Measurements from ENCODE around the gene PLCB4.

Gene PLCB4

DNA sequence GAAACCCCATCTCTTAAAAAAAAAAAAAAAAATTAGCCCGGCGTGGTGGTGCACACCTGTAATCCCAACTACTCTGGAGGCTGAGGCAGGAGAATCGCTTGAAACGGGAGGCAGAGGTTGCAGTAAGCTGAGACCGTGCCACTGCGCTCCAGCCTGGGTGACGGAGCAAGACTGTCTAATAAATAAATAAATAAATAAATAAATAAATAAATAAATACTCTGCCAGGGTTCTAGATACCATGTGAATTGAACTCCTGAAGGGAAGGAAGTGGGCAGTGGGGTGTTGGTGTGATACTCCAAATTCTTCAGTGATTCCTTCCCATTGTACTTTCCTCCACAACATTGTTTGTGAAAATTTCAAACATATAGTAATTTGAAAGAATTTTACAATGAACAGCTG lies 100.5 kb downstream of the PLCB4 start:
- no peak for TF ChIP-seq CTCF (IDR thresholded peaks at IDR 0.05; ENCODE audit: insufficient read depth, low read depth, low read length, missing control alignments)
- DNase-seq (ENCODE audit: low read depth), result no peak
- H3K4me3 ChIP-seq (ENCODE audit: low read depth, low read length), result no peak overlapping the region

- DNase-seq (ENCODE audit: low read depth), result no peak
- no peak for TF ChIP-seq CTCF (IDR thresholded peaks at IDR 0.05; ENCODE audit: insufficient read depth, low read depth, low read length, missing control alignments)
- H3K4me3 ChIP-seq (ENCODE audit: low read depth, low read length), result no peak overlapping the region
Measured at GRCh38 chr20:9172851-9173250, 104.0 kb downstream of the PLCB4 start.

DNA sequence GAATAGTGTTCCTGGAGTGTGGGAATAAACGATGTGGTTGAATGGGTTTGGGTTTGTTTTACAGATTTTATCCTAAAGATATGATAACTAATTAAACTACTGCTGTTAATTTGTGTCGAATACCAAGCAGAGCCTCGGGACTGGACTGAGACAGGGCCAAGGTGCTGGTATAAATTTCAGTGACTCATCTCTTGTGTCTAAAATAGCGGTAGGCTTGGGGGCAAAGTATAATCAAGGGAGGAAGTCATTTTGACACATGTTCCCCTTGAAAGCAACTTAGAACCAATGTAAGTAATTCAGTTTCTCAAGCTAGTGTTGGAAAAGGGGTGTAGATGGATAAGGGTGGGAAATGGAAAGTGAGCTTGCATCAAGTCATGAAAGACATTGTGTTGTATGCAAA lies 108.4 kb downstream of the PLCB4 start:
- H3K4me3 ChIP-seq (ENCODE audit: low read depth, low read length), result no peak overlapping the region
- no peak for DNase-seq (ENCODE audit: low read depth)
- no peak for TF ChIP-seq CTCF (IDR thresholded peaks at IDR 0.05; ENCODE audit: insufficient read depth, low read depth, low read length, missing control alignments)

DNA sequence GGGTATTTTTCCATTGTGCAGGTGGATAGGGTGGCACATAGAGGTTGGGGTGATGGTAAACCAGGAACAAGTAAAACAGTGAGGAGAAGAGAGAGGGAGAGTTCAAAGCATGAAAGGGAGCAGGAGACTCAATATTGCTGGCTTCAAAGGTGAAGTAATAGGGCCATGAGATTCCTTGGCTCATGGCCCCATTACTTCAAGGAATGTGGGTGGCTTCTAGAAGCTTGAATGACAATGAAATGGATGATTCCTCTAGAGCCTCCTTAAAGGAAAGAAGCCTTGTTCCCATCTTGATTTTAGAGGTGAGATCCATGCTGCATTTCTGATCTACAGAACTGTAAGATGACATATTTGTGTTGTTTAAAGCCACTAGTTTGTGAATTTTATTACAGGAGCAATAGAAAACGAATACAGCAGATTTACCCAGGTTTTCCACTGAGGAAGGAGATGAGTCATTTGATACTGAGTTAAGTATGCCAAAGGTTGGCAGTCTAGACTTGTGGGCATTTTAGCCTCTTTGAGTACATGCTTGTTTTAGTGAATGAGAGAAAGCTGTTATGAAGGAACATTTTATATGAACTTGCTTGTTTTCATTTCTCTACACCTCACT lies 110.4 kb downstream of the PLCB4 start:
- no peak for DNase-seq (ENCODE audit: low read depth)
- H3K4me3 ChIP-seq (ENCODE audit: low read depth, low read length), result no peak overlapping the region
- no peak for TF ChIP-seq CTCF (IDR thresholded peaks at IDR 0.05; ENCODE audit: insufficient read depth, low read depth, low read length, missing control alignments)

- DNase-seq (ENCODE audit: low read depth), result no peak
- H3K4me3 ChIP-seq (ENCODE audit: low read depth, low read length), result no peak overlapping the region
- no peak for TF ChIP-seq CTCF (IDR thresholded peaks at IDR 0.05; ENCODE audit: insufficient read depth, low read depth, low read length, missing control alignments)
Measured at GRCh38 chr20:9179867-9180266, 111.0 kb downstream of the PLCB4 start.

DNA sequence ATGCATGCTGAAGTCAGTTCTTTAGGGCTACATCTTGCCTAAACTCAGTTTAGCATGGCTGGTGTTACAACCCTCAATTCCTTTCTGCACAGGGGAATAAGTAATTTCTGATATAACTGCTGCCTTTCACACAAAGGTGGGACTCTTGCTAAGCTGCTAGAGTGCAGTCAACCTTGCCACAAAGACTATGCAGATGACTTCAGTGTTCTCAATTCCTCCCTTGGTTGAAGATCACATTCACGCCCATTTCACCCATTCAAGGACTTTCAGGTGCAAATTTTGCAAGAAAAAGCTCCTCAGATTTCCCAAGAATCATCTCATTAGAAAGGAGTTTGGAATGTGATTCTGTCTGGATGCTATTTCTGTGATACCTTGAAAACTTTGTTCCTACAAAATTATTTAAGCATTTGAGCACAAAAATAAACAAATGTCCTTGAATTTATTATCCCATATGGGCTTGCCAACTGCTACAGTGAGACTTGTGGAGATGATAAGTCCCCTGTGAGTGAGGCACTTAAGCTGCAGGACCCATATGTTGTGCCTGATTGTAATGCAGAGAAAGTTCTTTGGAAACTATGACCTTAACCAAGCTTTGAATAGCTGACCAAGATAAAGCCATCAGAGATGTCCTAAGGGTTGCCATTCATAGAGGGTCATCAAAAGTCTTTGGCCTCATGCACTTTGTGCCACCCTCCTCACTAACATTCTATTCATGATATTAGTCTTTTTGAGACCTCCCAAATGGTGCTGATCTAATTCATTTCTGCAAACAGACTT lies 111.8 kb downstream of the PLCB4 start:
- TF ChIP-seq CTCF (IDR thresholded peaks at IDR 0.05; ENCODE audit: insufficient read depth, low read depth, low read length, missing control alignments), result no peak
- no peak overlapping the region for H3K4me3 ChIP-seq (ENCODE audit: low read depth, low read length)
- no peak for DNase-seq (ENCODE audit: low read depth)

Data from GM12865 (cell line).